SK-N-SH treated with all-trans-retinoic acid at 6 μM for 48 hours (cell line): ENCODE data around the gene PDCD2L.

Experiments
- ATAC-seq: fragments of 200-7000 bp; cut with Tn5 transposase; 3 replicates; pipeline ENCODE4 v1.9.1; 2020; ENCODE audit warnings: mild to moderate bottlenecking, moderate library complexity
- BACH2 ChIP-seq: fragments of 250-450 bp; sonication (Bioruptor Pico); IDR thresholded peaks from 2 replicates; pipeline ENCODE4 v1.9.0; 2021; ENCODE audit warnings: mild to moderate bottlenecking, borderline replicate concordance
- CSDC2 ChIP-seq: fragments of 250-450 bp; sonication (Bioruptor Pico); IDR thresholded peaks from 2 replicates; pipeline ENCODE4 v1.5.0; 2020; ENCODE audit warnings: mild to moderate bottlenecking, moderate library complexity
- CSRNP3 ChIP-seq: fragments of 250-450 bp; sonication (Bioruptor Pico); IDR thresholded peaks from 2 replicates; pipeline ENCODE4 v1.5.1; 2021; ENCODE audit warnings: mild to moderate bottlenecking, moderate library complexity
- GLIS3 ChIP-seq: fragments of 250-450 bp; sonication (Bioruptor Pico); IDR thresholded peaks from 2 replicates; pipeline ENCODE4 v1.5.0; 2020; ENCODE audit warnings: mild to moderate bottlenecking, moderate library complexity
- ISL1 ChIP-seq: fragments of 250-450 bp; sonication (Bioruptor Pico); IDR thresholded peaks from 2 replicates; pipeline ENCODE4 v2.1.2; 2022; ENCODE audit warnings: mild to moderate bottlenecking, moderate library complexity
- PATZ1 ChIP-seq: fragments of 250-450 bp; sonication (Bioruptor Pico); IDR thresholded peaks from 2 replicates; pipeline ENCODE4 v1.8.0; 2020; ENCODE audit warnings: mild to moderate bottlenecking, moderate library complexity, borderline replicate concordance
- POU6F1 ChIP-seq: fragments of 250-450 bp; sonication (Bioruptor Pico); IDR thresholded peaks from 2 replicates; pipeline ENCODE4 v1.8.0; 2021; ENCODE audit warnings: low read depth, mild to moderate bottlenecking, moderate library complexity, borderline replicate concordance
- PPARA ChIP-seq: fragments of 250-450 bp; sonication (Bioruptor Pico); IDR thresholded peaks from 2 replicates; pipeline ENCODE4 v1.5.0; 2020; ENCODE audit warnings: mild to moderate bottlenecking, borderline replicate concordance
- TOX ChIP-seq: fragments of 250-450 bp; sonication (Bioruptor Pico); IDR thresholded peaks from 2 replicates; pipeline ENCODE4 v1.8.0; 2021; ENCODE audit warnings: mild to moderate bottlenecking, moderate library complexity, borderline replicate concordance
- TSHZ2 ChIP-seq: fragments of 250-450 bp; sonication (Bioruptor Pico); IDR thresholded peaks from 2 replicates; pipeline ENCODE4 v1.5.0; 2020; ENCODE audit warnings: mild to moderate bottlenecking, moderate library complexity
- ZFP3 ChIP-seq: fragments of 250-450 bp; sonication (Bioruptor Pico); IDR thresholded peaks from 2 replicates; pipeline ENCODE4 v1.5.0; 2020; ENCODE audit warnings: mild to moderate bottlenecking, moderate library complexity
- ZFP30 ChIP-seq: fragments of 450-650 bp; formaldehyde crosslinking; IDR thresholded peaks from 2 replicates; pipeline ENCODE4 v1.5.0; 2022; ENCODE audit warnings: mild to moderate bottlenecking, moderate library complexity
- ZNF70 ChIP-seq: fragments of 450-650 bp; formaldehyde crosslinking; IDR thresholded peaks from 2 replicates; pipeline ENCODE4 v1.5.0; 2020; ENCODE audit warnings: mild to moderate bottlenecking, moderate library complexity

The PDCD2L gene

GRCh38 chr19:34471906-34472700 is 67.9 kb downstream of the PDCD2L start:
- no peak for TF ChIP-seq GLIS3
- TF ChIP-seq ZFP30 (CRISPR knock-in tag), result no peak
- no peak for TF ChIP-seq PATZ1 (CRISPR knock-in tag)
- TF ChIP-seq CSDC2, result no peak
- ATAC-seq, result no peak

GRCh38 chr19:34474233-34474989 is 70.2 kb downstream of the PDCD2L start:
- no peak for TF ChIP-seq CSRNP3 (CRISPR knock-in tag)
- TF ChIP-seq ZNF70 (CRISPR knock-in tag), result no peak
- no peak for TF ChIP-seq ISL1 (CRISPR knock-in tag)
- no peak for TF ChIP-seq TOX
- no peak for TF ChIP-seq POU6F1 (CRISPR knock-in tag)
- TF ChIP-seq PATZ1 (CRISPR knock-in tag), result no peak
- no peak for TF ChIP-seq GLIS3
- TF ChIP-seq BACH2, result no peak
- TF ChIP-seq ZFP3 (CRISPR knock-in tag), result no peak
- no peak for TF ChIP-seq PPARA (CRISPR knock-in tag)
- ATAC-seq, result peak; percentile 5; the same call in 2 of the 3 replicates

GRCh38 chr19:34475026-34475974 is 71.1 kb downstream of the PDCD2L start:
- peak; percentile 70 for ATAC-seq
- peak; percentile 34; the same call in 1 of the 2 replicates for TF ChIP-seq ISL1 (CRISPR knock-in tag)
- no peak for TF ChIP-seq TSHZ2
